ENCODE measurements around the gene NTSR1.

Gene NTSR1

GRCh38 chr20:62806383-62807050, 97.9 kb downstream of the NTSR1 start:
- peaks cover 37% of the 10 kb centered on the region for H3K36me3 ChIP-seq (ENCODE audit: insufficient read depth, low read length)
- peak overlapping the region; percentile 23 for H3K9ac ChIP-seq (ENCODE audit: low read length)
- H3K27me3 ChIP-seq (ENCODE audit: control insufficient read depth in 1 of 2, insufficient read depth in 2 of 2, low read length in 2 of 2) = no peaks in the 10 kb centered on the region
- peak overlapping the region; percentile 83 for H3K27ac ChIP-seq (ENCODE audit: low read depth, low read length)
- H3K9me3 ChIP-seq (ENCODE audit: low read length) = no peaks in the 10 kb centered on the region
- peak overlapping the region in 1 of 2 donors; percentile 67 for H3K4me3 ChIP-seq (ENCODE audit: low read depth in 1 of 2, low read length in 2 of 2)
- H3K4me1 ChIP-seq (ENCODE audit: insufficient read depth, low read length) = peaks cover 48% of the 10 kb centered on the region

- no peaks in the 10 kb centered on the region for H3K27me3 ChIP-seq (ENCODE audit: control insufficient read depth in 1 of 2, insufficient read depth in 2 of 2, low read length in 2 of 2)
- H3K27ac ChIP-seq (ENCODE audit: low read depth, low read length) = no peak overlapping the region
- H3K9ac ChIP-seq (ENCODE audit: low read length) = no peak overlapping the region
- H3K36me3 ChIP-seq (ENCODE audit: insufficient read depth, low read length) = peaks cover 42% of the 10 kb centered on the region
- no peak overlapping the region for H3K4me3 ChIP-seq (ENCODE audit: low read depth in 1 of 2, low read length in 2 of 2)
- H3K4me1 ChIP-seq (ENCODE audit: insufficient read depth, low read length) = peaks cover 37% of the 10 kb centered on the region
- no peaks in the 10 kb centered on the region for H3K9me3 ChIP-seq (ENCODE audit: low read length)
Measured at GRCh38 chr20:62807444-62808210, 99.0 kb downstream of the NTSR1 start.

DNA sequence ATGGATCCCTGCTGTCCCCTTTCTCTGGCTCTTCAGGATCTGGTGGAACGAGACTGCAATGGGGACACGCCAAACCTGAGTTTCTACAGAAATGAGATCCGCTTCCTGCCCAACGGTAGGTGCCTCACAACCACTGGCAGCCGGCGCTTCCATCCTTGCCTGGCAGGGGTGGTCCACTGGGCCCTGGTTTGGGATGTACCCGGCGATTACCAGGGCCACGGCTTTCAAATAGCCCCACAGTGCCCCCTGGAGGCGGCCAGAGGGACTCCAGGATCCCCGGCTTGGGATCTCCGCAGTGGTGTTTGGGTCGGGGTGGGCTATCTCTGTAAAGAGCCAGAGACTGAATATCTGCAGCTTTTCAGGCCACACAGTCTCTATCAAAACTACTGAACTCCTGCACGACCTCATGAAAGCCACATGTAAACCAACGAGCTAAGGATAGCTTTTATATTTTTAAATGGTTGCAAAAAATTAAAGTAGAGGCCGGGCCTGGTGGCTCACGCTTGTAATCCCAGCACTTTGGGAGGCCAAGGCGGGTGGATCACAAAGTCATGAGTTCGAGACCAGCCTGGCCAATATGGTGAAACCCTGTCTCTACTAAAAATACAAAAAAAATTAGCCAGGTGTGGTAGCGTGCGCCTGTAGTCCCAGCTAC, 99.7 kb downstream of the NTSR1 start:
- Histone ChIP-seq H3K4me1 (ENCODE audit: insufficient read depth, low read length) (peaks cover 29% of the 10 kb centered on the region), H3K9me3 (ENCODE audit: low read length) (no peaks in the 10 kb centered on the region), H3K27me3 (ENCODE audit: control insufficient read depth in 1 of 2, insufficient read depth in 2 of 2, low read length in 2 of 2) (no peaks in the 10 kb centered on the region), H3K4me3 (ENCODE audit: low read depth in 1 of 2, low read length in 2 of 2) (no peak overlapping the region), H3K27ac (ENCODE audit: low read depth, low read length) (no peak overlapping the region), H3K9ac (ENCODE audit: low read length) (no peak overlapping the region), H3K36me3 (ENCODE audit: insufficient read depth, low read length) (peaks cover 42% of the 10 kb centered on the region)

DNA sequence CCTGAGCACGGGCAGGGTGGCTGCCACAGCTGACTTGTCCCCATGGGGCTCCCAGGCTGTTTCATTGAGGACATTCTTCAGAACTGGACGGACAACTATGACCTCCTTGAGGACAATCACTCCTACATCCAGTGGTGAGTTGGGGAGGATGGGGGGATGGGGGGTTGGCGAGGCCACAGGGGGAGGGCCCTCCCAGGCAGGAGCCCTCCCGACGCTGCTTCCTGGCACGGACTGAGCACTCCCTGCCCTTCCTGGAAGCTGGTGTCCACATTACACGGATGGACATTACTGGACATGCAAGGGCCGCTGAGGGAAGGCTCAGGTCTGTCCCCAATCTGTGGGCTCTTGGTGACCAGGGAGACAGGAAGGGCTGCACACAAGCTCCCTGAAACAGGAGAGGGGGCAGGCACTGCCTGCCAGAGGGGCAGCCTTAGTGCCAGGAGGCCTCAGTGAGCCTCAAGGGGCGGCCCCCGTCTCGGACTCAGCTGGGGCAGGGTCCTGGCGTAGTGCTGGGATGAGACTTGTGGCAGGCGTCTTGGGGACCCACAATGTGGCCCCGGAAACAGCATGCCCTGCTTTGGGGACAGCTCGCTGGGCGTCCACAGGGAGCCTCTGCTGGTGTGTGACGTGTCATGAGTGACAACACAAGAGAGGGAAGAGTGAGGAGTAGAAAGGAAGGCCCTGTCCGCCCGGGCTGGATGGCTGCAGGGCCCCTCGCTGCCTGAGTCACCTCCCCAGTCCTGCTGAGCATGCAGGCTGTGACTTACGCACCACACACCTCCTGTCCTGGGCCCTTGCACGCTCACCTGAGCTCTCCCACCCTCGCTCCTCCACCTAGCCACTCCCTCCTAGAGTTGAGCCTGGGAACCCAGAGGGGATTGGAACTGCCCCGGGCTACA, 101.1 kb downstream of the NTSR1 start:
- Histone ChIP-seq H3K4me3 (ENCODE audit: low read depth in 1 of 2, low read length in 2 of 2) (no peak overlapping the region), H3K36me3 (ENCODE audit: insufficient read depth, low read length) (peaks cover 42% of the 10 kb centered on the region), H3K4me1 (ENCODE audit: insufficient read depth, low read length) (peaks cover 28% of the 10 kb centered on the region), H3K9me3 (ENCODE audit: low read length) (no peaks in the 10 kb centered on the region), H3K27ac (ENCODE audit: low read depth, low read length) (no peak overlapping the region), H3K9ac (ENCODE audit: low read length) (no peak overlapping the region), H3K27me3 (ENCODE audit: control insufficient read depth in 1 of 2, insufficient read depth in 2 of 2, low read length in 2 of 2) (peaks cover 0 to 6% of the 10 kb centered on the region in 2 donors)

DNA sequence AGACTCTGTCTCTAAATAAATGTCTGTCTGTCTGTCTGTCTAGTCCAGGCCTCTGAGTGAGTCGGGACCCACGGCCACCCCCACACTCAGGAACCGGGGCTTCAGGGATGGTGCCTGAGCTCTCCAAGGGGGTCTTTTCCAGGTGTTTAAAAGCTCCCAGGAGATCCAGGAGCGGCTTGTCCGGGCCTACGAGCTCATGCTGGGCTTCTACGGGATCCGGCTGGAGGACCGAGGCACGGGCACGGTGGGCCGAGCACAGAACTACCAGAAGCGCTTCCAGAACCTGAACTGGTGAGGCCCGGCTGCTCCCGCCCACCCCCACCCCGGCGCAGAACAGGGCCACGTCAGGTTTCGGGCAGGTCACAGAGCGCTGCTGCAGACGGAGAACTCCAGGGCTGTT, 102.7 kb downstream of the NTSR1 start:
- Histone ChIP-seq H3K36me3 (ENCODE audit: insufficient read depth, low read length) (peaks cover 42% of the 10 kb centered on the region), H3K4me1 (ENCODE audit: insufficient read depth, low read length) (peaks cover 24% of the 10 kb centered on the region), H3K27ac (ENCODE audit: low read depth, low read length) (no peak overlapping the region), H3K27me3 (ENCODE audit: control insufficient read depth in 1 of 2, insufficient read depth in 2 of 2, low read length in 2 of 2) (peaks cover 13 to 22% of the 10 kb centered on the region in 2 donors), H3K9ac (ENCODE audit: low read length) (no peak overlapping the region), H3K4me3 (ENCODE audit: low read depth in 1 of 2, low read length in 2 of 2) (no peak overlapping the region), H3K9me3 (ENCODE audit: low read length) (no peaks in the 10 kb centered on the region)

DNA sequence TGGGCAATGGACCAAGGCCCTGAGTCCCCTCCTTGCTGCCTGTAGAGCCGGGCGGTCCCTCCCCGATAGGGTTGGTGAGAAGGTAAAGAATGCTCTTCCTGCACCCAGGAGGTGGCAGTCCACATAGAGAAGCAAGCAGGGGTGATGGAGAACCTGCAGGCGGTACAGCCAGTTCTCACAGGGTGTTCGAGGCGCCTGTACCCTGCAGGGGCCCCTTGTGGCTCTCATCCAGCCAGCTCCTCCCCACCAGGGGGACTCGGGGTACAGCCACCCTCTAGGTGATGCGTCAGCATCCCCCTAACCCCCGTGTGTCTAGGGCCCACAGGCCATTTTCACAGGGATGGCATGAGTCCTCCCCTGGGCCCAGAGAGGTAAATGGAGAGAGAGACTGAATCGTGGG, 103.1 kb downstream of the NTSR1 start:
- no peak overlapping the region for H3K27ac ChIP-seq (ENCODE audit: low read depth, low read length)
- peaks cover 42% of the 10 kb centered on the region for H3K36me3 ChIP-seq (ENCODE audit: insufficient read depth, low read length)
- peaks cover 20% of the 10 kb centered on the region for H3K4me1 ChIP-seq (ENCODE audit: insufficient read depth, low read length)
- H3K4me3 ChIP-seq (ENCODE audit: low read depth in 1 of 2, low read length in 2 of 2) = no peak overlapping the region
- no peaks in the 10 kb centered on the region for H3K9me3 ChIP-seq (ENCODE audit: low read length)
- H3K27me3 ChIP-seq (ENCODE audit: control insufficient read depth in 1 of 2, insufficient read depth in 2 of 2, low read length in 2 of 2) = peaks cover 13 to 26% of the 10 kb centered on the region in 2 donors
- no peak overlapping the region for H3K9ac ChIP-seq (ENCODE audit: low read length)

All from muscle layer of colon (tissue), 2 donors.